ENCODE results near the gene KIF22. TPM values are rescaled to one million over a fixed set of nuclear protein-coding genes. Genes with fewer than 3 reads are reported as not detected.
A peak's percentile ranks its signal among the peaks of the same experiment; 100 is the strongest.

Gene KIF22
- total and polyA plus RNA-seq, 9 of the 15 experiments (the other 6 are each of a cell fraction or from before 2014, with no cell fraction given), result 8.7 to 232 (median 131) TPM

DNA sequence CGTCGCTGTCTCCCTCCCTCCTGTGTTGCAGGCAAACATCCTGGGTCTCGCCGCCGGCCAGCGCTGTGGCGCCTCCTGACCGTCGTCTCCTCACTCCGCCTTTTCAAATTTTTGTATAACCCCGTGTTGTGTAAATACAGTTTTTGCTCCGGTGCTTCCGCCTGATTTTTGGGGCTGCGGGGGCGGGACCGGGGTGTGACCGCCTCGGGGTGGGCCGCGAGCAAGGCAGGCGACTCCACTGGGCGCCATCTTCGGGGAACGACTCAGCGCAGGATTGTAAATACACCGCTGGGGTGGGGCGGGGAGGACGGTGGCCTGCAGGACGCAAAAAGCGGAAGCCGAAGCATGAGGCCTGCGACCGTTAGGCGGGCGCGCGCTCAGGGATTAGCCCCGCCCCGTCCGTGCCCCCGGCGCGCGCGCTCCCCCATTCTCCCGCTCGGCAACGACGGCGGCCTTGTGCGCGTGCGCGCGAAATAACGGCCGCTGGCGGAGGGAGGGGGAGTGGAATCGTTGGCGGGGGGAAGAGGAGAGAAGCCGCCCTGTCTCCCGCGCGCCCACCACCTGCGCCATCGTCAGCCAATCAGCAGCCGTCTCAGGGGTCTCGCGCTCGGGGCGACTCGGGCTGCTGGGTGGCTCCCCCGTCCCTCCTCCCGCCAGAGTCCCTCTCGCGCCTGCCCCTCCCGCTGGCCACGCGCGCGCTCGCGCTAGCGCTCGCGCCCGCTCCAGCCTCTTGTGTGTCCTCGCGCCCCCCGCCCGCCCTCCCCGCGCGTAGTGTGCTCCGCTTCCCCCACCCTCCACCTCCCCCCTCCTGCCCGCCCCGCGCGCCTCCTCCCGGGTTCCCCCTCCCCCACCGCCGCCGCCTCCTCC lies 14.9 kb downstream of the KIF22 start (continued):
- TF ChIP-seq ATF6 (CRISPR knock-in tag; IDR thresholded peaks at IDR 0.05) (peak; percentile 70; the same call in 1 of the 2 replicates), ZNF57 (CRISPR knock-in tag; IDR thresholded peaks at IDR 0.05) (peak; percentile 51; the same call in 1 of the 2 replicates), KDM4B (IDR thresholded peaks at IDR 0.05; ENCODE audit: borderline replicate concordance in 2 of 2, low read depth in 1 of 2) (peak in 1 of 2 experiments; percentile 90; a peak in 2 of 4 replicates), TCF3 (CRISPR knock-in tag; IDR thresholded peaks at IDR 0.05) (no peak), SIN3B (IDR thresholded peaks at IDR 0.05; ENCODE audit: low read depth) (peak; percentile 81), MBD1 (CRISPR knock-in tag; IDR thresholded peaks at IDR 0.05) (no peak), ZNF830 (CRISPR knock-in tag; IDR thresholded peaks at IDR 0.05) (no peak), PHF20 (IDR thresholded peaks at IDR 0.05; ENCODE audit: partially characterized antibody) (no peak), IFI16 (CRISPR knock-in tag; IDR thresholded peaks at IDR 0.05) (no peak)
- TF ChIP-seq, protein P1, sequence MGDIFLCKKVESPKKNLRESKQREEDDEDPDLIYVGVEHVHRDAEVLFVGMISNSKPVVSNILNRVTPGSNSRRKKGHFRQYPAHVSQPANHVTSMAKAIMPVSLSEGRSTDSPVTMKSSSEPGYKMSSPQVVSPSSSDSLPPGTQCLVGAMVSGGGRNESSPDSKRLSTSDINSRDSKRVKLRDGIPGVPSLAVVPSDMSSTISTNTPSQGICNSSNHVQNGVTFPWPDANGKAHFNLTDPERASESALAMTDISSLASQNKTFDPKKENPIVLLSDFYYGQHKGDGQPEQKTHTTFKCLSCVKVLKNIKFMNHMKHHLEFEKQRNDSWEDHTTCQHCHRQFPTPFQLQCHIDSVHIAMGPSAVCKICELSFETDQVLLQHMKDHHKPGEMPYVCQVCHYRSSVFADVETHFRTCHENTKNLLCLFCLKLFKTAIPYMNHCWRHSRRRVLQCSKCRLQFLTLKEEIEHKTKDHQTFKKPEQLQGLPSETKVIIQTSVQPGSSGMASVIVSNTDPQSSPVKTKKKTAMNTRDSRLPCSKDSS (IDR thresholded peaks at IDR 0.05; ENCODE audit: low read depth, partially characterized antibody), result no peak
- TF ChIP-seq, protein P2, sequence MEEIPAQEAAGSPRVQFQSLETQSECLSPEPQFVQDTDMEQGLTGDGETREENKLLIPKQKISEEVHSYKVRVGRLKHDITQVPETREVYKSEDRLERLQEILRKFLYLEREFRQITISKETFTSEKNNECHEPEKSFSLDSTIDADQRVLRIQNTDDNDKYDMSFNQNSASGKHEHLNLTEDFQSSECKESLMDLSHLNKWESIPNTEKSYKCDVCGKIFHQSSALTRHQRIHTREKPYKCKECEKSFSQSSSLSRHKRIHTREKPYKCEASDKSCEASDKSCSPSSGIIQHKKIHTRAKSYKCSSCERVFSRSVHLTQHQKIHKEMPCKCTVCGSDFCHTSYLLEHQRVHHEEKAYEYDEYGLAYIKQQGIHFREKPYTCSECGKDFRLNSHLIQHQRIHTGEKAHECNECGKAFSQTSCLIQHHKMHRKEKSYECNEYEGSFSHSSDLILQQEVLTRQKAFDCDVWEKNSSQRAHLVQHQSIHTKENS (CRISPR knock-in tag; IDR thresholded peaks at IDR 0.05), result no peak

Data from K562 (cell line).